T47D (cell line): ENCODE results near the gene SHOX.
"Not testable (repeated sequence)": the region's sequence is repeated elsewhere in the genome, so short reads cannot be mapped to it uniquely, and the experiment has no call there.

ENCODE experiments used
- DNase-seq, 2 experiments: peaks; one replicate each; pipeline versions ENCODE4 v3.0.0 to v3.0.0-alpha.2; 2011 to 2012; ENCODE audit warnings: low read depth in 1 of 2, low spot score in 1 of 2
- JUND ChIP-seq: IDR thresholded peaks from 2 replicates; pipeline ENCODE4 v1.6.1; 2012; ENCODE audit warnings: low read depth
- in situ Hi-C: cut with HindIII; loops from 2 replicates; pipeline ENCODE4 v1.10.0; 2016; ENCODE audit warnings: low sequenced_read_pairs, low pct_unique_long_range_greater_than_20kb

The SHOX gene

DNA sequence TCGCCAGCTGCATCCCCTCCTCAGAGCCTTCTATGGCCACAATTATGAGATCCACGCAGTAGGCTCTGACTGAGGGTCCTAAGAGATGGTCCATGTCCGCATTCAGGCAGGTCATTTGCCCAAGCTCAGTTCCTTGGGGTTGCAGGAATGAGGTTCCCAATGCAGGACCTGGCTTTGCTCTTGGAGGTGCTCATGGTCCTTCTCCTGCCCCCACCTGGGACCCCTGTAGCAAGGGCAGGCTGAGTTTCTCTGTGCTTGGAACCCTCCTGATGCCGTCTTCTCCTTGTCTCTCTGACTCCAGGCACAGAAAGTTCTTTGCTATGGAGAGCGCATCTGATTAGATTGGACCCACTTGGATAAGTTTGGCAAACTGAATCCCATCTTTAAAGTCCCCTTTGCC is 16.5 kb upstream of the SHOX start:
- in situ Hi-C loops, result no loop called here
- TF ChIP-seq JUND, result no peak
- DNase-seq, result no peak

DNA sequence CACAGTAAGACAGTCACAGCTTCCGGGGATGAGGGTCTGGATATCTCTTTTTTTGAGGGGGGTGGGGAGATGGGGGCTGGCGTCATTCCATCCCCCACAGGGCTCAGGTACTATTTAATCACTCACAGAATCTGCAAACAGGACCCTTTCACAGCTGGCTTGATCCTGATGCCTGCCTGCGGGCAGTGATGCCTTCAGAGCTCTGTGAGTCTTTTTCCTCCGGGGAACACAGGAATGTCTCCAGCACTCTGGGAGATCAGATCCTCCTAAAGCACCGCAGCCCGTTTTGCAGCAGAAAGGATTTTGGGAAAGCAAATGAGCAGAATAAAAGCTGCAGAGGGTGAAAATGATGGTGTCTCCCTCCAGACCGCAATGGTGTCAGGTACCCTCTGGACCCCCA is 13.2 kb upstream of the SHOX start:
- no peak for DNase-seq
- in situ Hi-C loops, result no loop called here
- no peak for TF ChIP-seq JUND

DNA sequence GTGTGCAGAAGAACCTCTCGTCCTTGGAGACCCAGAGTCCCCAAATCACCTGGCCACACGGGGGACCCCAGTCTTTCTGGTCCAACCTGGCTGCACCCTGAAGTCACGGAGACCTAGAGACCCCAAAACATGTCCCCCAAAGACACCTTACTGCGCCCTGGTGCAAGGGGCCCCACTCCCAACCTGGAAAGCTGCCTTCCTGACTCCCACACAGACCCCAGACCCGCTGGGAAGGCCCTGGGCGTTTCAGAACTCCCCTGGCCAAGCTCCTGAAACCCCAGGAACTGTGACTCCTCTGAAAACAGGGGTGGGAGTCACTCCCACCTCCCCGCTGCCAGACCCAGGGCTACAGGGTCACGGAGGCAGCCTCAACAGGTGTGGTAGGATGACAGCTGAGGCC is 12.7 kb upstream of the SHOX start:
- TF ChIP-seq JUND, result no peak
- in situ Hi-C loops, result no loop called here
- DNase-seq, result no peak

DNA sequence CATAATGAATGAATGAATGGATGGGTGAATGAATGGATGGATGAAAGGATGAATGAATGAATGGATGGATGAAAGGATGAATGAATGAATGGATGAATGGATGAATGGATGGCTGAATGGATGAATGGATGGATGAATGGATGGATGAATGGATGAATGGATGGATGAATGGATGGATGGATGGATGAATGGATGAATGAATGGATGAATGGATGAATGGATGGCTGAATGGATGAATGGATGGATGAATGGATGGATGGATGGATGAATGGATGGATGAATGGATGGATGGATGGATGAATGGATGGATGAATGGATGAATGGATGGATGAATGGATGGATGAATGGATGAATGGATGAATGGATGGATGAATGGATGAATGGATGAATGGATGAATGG is 12.3 kb upstream of the SHOX start:
- in situ Hi-C loops, result not testable (repeated sequence)

DNA sequence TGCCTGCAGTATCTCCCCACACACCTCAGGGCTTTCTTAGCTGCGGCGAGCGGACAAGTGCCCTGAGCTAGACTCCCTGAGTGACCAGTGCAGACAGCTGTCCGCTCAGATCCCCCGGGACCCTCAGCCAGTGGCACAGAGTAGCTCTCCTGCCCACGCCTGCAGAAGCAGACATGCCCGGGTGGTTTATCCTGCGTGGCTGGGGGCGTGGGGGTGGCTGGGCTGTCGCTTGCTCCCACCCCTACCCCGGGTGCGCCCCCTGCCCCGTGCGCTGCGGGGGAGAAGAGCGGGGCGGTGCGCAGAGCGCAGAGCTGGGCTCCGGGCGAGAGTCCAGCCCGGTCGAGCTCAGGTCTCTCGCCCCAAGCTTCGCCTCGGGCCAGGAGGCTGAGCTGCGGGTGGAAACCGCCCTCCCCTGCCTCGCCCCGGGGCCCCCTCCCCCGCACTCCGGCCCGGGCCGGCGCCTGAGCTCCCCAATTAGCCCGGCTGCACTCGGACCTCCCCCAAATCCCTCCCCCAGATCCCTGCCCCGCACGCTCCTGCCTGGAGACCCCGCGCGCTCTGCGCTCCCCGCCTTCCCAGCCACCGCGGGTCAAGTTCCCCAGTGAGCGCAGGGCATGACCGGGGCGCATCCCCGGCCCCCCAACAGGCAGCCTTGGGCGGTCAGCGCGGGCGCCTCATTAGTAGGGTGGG is 11.7 kb upstream of the SHOX start:
- DNase-seq, result no peak
- in situ Hi-C loops, result no loop called here
- no peak for TF ChIP-seq JUND

More for the DNA sequence above, 12.3 kb upstream of the SHOX start:
- not testable (repeated sequence) for DNase-seq

DNA sequence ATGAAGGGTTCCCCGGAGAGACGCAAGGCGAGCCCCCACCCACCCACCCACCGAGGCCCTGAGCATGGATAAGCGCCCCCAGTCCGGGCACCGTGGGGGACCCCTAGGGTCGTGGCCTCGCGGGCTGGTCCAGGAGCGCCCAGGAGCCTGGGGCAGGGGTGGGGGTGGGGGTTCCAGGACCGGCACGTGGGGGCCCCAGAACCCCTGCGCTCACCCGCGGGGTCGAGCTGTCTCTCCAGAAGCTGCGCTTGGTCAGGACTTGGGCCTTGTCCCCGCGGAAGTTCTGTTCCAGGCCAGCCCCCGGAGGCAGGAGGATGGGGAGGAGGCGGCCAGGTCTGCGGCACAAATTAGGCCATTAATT is 11.2 kb upstream of the SHOX start:
- in situ Hi-C loops, result no loop called here
- no peak for TF ChIP-seq JUND
- no peak for DNase-seq

DNA sequence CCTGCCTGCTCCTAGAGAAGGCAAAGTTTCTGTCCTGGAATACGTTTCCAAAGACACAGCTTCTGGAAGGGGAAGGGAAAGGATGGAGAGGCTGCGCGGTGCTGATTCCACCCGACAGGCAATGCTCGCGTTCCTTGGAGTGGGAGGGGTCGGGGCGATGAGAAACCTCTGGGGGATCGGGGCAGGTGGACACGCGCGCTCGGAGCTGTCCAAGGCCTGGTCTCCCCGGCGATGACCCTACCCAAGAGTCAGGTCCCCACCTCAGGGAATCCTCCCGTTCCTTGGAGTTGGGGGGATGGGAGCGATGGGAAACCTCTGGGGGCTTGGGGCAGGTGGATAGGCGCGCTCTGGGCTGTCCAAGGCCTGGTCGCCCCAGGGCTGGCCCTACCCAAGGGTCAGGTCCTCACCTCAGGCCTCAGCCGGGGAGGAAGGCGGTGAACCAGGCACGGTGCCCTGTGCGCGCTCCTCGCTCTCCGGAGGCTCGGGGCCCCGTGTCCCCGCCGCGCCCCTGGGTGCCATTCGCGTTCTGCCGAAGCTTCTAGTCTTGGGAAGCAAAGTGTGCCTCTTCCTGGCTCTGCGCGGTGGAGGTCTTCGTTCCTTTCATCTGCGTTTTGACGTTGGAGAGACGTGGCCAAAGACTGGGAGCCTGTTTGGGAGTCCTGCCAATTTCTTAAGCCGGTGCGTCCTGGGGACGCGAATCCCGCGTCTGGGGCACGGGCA is 10.6 kb upstream of the SHOX start:
- in situ Hi-C loops, result no loop called here
- no peak for TF ChIP-seq JUND

DNA sequence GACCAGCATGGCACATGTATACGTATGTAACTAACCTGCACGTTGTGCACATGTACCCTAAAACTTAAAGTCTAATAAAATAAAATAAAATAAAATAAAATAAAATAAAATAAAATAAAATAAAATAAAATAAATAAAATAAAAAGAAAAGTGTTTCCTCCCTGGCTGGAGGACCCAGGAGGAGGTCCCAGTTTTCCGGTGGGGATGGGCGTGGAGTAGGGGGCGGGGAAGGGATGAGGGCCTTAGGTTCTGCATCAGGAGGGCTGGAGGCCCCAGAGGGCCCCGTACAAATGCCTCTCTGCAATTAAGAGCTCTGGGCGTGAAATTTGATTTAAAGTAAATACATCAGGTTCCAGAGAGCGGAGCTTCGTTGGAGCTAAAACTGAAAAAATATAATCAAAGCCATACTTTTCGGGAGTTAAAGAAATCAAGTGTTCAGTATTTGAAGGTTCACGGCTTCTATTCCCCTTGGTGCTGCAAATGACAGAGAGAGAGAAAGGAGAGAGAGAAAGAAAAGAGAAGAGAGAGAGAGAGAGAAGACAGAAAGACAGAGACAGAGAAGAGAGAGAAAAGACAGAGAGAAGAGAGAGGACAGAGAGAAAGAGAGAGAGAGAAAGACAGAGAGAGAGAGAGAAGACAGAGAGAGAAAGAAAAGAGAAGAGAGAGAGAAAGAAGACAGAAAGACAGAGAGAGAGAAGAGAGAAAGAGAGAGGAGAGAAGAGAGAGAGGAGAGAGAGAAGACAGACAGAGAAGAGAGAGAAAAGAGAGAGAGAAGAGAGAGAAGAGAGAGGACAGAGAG is 8.7 kb upstream of the SHOX start:
- no peak for TF ChIP-seq JUND
- in situ Hi-C loops, result no loop called here
- no peak for DNase-seq

More for the DNA sequence above, 10.6 kb upstream of the SHOX start:
- no peak for DNase-seq

DNA sequence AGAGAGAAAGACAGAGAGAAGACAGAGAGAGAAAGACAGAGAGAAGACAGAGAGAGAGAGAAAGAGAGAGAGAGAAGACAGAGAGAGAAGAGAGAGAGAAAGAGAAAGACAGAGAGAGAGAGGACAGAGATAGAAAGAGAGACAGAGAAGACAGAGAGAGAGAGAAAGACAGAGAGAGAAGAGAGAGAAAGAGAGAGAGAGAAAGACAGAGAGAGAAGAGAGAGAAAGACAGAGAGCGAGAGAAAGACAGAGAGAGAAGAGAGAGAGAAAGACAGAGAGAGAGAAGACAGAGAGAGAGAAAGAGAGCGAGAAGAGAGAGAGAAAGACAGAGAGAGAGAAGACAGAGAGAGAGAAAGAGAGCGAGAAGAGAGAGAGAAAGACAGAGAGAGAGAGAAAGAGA is 7.8 kb upstream of the SHOX start:
- DNase-seq, in situ Hi-C loops: not testable (repeated sequence)

DNA sequence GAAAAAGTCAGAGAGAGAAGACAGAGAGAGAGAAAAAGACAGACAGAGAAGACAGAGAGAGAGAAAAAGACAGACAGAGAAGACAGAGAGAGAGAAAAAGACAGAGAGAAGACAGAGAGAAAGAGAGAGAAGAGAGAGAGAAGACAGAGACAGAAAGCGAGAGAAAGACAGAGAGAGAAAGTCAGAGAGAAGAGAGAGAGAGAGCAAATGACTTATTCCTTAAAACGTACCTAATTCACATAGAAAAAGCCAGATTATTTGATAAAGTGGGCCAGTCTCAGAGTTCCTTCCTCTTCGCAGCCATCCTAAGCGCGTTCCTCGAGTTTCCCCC is 7.4 kb upstream of the SHOX start:
- TF ChIP-seq JUND, result no peak
- in situ Hi-C loops, result no loop called here
- DNase-seq, result no peak

DNA sequence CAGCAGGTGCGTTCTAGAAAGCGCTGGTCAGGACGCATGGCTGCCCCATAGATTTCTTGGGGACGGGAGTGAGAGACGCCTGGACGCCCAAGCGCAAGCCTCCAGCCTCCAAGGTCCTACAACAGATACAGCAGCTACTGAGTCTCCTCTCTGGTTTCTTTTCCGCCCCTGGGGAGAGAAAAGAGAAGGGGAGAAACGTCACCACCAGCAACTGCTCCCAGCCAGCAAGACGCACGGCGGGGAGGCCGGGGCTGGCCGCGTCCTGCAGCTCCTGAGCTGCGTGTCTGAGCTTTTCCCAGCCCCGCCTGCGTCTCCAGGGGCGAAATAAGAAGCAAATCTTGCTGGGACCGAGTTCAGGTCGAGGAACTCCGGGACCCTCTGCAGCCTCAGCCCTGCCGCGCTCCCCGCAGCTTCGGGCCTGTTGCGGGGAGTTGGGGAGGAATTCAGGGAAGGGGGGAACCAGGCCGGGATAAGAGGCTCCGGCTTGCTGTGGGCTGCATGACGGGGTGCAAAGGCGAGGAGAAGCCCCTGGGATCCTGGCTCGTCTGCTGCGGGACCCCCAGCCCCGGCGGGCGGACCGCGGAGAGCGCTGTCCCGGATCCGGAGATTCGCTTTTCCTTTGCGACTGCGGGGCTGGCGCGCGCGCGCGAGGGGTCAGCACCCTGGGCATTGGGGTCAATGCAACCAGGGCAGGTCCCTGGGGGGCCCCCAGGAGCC is 6.8 kb upstream of the SHOX start:
- TF ChIP-seq JUND, result no peak
- DNase-seq, result no peak
- in situ Hi-C loops, result no loop called here

DNA sequence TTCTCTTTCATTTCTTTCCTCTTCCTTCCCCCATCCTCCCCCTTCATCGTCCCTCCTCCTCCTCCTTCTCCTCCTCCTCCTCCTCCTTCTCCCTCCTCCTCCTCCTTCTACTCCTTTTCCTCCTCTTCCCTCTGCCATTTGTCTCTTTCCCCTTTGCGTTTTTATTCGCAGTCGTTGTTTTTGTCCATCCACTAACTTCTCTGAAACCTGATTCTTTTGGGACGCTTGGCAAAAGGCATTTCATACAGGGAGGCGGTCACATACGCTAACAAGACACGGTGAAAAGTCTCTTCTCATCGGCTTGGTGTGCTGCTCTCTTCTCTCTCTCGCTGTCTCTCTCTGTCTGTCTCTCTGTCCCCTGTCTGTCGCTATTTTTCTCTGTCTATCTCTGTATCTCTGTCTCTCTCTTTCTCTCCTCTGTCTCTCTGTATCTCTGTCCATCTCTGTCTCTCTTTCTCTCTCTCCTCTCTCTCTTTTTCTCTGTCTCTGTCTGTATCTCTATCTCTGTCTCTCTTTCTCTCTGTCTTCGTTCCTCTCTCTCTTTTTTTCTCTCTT is 5.4 kb upstream of the SHOX start:
- DNase-seq, result no peak
- no peak for TF ChIP-seq JUND
- in situ Hi-C loops, result no loop called here

DNA sequence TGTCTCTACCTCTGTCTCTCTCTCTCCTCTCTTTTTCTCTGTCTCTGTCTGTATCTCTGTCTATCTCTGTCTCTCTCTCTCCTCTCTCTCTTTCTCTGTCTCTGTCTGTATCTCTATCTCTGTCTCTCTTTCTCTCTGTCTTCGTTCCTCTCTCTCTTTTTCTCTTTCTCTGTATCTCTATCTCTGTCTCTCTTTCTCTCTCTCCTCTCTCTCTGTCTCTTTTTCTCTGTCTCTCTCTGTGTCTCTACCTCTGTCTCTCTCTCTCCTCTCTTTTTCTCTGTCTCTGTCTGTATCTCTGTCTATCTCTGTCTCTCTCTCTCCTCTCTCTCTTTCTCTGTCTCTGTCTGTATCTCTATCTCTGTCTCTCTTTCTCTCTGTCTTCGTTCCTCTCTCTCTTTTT is 4.5 kb upstream of the SHOX start:
- DNase-seq, in situ Hi-C loops: not testable (repeated sequence)
